Neural crest cell (in vitro differentiated cells): ENCODE data around the gene PRSS57. TPM values are rescaled to one million over a fixed set of nuclear protein-coding genes. Genes with fewer than 3 reads are reported as not detected.
A peak's percentile ranks its signal among the peaks of the same experiment; 100 is the strongest.

Experiments used
- DNase-seq: peaks from one replicate; pipeline ENCODE4 v3.0.0; 2021; ENCODE audit warnings: low read depth, mixed read lengths, low spot score
- H3K27ac Mint-ChIP-seq: one replicate; pipeline ENCODE4 v1.8.0; 2021; ENCODE audit warnings: mild to moderate bottlenecking, mixed read lengths; ENCODE audit not compliant: unreplicated experiment
- H3K27me3 Mint-ChIP-seq: 2 replicates; pipeline ENCODE4 v1.8.0; 2021; ENCODE audit warnings: low read depth, mild to moderate bottlenecking, mixed read lengths
- H3K36me3 Mint-ChIP-seq: 2 replicates; pipeline ENCODE4 v1.8.0; 2021; ENCODE audit warnings: low read depth, mild to moderate bottlenecking, mixed read lengths
- H3K4me1 Mint-ChIP-seq: 2 replicates; pipeline ENCODE4 v1.8.0; 2021; ENCODE audit warnings: mixed read lengths
- H3K4me3 Mint-ChIP-seq: one replicate; pipeline ENCODE4 v1.8.0; 2021; ENCODE audit warnings: mild to moderate bottlenecking, mixed read lengths
- H3K9me3 Mint-ChIP-seq: 2 replicates; pipeline ENCODE4 v1.8.0; 2021; ENCODE audit warnings: mixed read lengths
- CTCF ChIP-seq: fragments of 200-600 bp; sonication (generic); conservative IDR thresholded peaks from 2 replicates; pipeline ENCODE4 v1.5.0; 2021; ENCODE audit warnings: antibody characterized with exemption, mild to moderate bottlenecking
- total RNA-seq: library from RNA; stranded (reverse); gene quantifications from 2 replicates; pipeline ENCODE4 v1.2.1, GENCODE V29; 2021

The PRSS57 gene
- total RNA-seq, 1 donor from 2014 or later = not detected

DNA sequence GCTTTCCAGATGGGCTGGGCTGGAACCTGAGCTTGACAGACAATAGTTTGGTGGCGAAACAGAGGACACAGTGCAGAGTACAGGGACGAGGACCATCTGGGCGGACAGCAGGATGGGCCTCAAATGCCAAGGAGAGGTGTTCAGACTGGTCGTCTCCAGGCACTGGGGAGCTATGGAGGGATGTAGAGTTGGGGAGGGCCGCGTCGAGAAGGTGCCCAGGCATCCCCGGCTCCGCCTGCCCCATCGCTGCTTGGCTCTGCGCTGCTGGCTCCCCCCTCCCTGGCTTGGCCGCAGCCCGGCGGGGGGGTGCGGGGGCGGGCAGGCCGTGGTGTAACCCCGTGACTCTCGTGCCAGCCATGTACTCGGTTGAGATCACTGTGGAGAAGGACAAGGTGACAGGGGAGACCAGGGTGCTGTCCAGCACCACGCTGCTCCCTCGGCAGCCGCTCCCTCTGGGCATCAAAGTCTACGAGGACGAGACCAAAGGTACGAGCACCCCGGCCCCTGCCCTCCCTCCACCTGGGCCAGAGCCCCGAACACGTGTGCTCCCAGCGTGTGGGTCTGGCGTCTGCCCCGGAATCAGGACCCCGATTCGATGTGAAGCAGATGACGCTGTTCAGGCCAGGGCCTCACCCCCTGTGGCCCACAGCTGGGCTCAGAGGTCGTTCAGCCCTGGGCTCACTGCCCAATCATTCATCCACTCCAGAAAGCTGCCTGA is 44.9 kb upstream of the PRSS57 start:
- H3K4me3 Mint-ChIP-seq = no peak overlapping the region
- TF ChIP-seq CTCF = no peak
- DNase-seq = no peak
- H3K36me3 Mint-ChIP-seq = no peaks in the 10 kb centered on the region
- no peaks in the 10 kb centered on the region for H3K9me3 Mint-ChIP-seq
- no peaks in the 10 kb centered on the region for H3K27me3 Mint-ChIP-seq
- H3K4me1 Mint-ChIP-seq = no peaks in the 10 kb centered on the region
- H3K27ac Mint-ChIP-seq = peak overlapping the region; percentile 50

DNA sequence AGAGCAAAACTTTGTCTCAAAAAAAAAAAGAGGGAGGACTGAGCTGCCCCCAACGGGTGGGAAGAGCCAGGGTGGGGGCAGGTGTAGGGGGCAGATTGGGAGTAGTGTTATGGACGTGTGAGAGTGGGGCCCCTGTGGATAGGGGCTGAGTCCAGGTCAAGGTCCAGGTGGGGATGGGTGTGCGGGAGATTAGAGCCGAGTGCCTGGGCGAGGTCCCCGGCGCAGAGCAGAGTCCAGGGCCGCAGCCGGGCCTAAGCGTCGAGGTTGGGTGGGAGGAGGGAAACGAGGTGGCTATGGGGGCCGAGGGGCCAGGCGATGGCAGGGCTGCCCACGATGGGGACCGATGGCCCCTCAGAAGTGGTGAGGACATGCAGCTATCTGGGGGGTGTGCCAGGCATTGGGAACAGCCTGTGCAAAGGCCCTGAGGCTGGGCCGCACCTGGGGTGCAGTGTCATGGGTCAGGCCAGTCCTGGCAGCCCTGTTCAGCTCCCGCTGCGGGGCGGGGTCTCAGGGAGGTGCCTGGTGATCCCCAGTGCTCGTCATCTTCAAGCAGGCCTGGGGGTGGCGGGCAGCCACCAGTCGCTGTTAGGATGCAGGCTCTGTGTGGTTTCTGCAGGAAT is 43.4 kb upstream of the PRSS57 start:
- TF ChIP-seq CTCF = no peak
- Mint-ChIP-seq H3K27ac (no peak overlapping the region), H3K4me3 (no peak overlapping the region), H3K36me3 (no peaks in the 10 kb centered on the region), H3K27me3 (no peaks in the 10 kb centered on the region), H3K9me3 (no peaks in the 10 kb centered on the region), H3K4me1 (peaks cover 4% of the 10 kb centered on the region)
- no peak for DNase-seq

- Mint-ChIP-seq H3K27ac (no peak overlapping the region), H3K27me3 (no peaks in the 10 kb centered on the region), H3K4me3 (no peak overlapping the region), H3K9me3 (no peaks in the 10 kb centered on the region), H3K4me1 (peaks cover 4% of the 10 kb centered on the region), H3K36me3 (no peaks in the 10 kb centered on the region)
- DNase-seq = peak; percentile 65
- TF ChIP-seq CTCF = peak; percentile 61
Observed at GRCh38 chr19:737591-738093, 42.4 kb upstream of the PRSS57 start.

- no peaks in the 10 kb centered on the region for H3K27me3 Mint-ChIP-seq
- H3K27ac Mint-ChIP-seq = no peak overlapping the region
- DNase-seq = no peak
- no peaks in the 10 kb centered on the region for H3K36me3 Mint-ChIP-seq
- H3K9me3 Mint-ChIP-seq = no peaks in the 10 kb centered on the region
- H3K4me1 Mint-ChIP-seq = peaks cover 4% of the 10 kb centered on the region
- no peak for TF ChIP-seq CTCF
- H3K4me3 Mint-ChIP-seq = no peak overlapping the region
Observed at GRCh38 chr19:736125-736524, 40.9 kb upstream of the PRSS57 start.

- H3K36me3 Mint-ChIP-seq = peaks cover 3% of the 10 kb centered on the region
- no peaks in the 10 kb centered on the region for H3K27me3 Mint-ChIP-seq
- no peak overlapping the region for H3K4me3 Mint-ChIP-seq
- H3K4me1 Mint-ChIP-seq = peaks cover 4% of the 10 kb centered on the region
- H3K9me3 Mint-ChIP-seq = no peaks in the 10 kb centered on the region
- no peak overlapping the region for H3K27ac Mint-ChIP-seq
- no peak for DNase-seq
- TF ChIP-seq CTCF = no peak
Observed at GRCh38 chr19:734716-735115, 39.5 kb upstream of the PRSS57 start.
